GM20000 (cell line): ENCODE results near the gene C18orf54.
"Not testable (repeated sequence)": the region's sequence is repeated elsewhere in the genome, so short reads cannot be mapped to it uniquely, and the experiment has no call there.

Source experiments
- DNase-seq: peaks from one replicate; pipeline ENCODE4 v3.0.0; 2012; ENCODE audit warnings: low spot score
- CTCF ChIP-seq: IDR thresholded peaks from 2 replicates; pipeline ENCODE4 v1.5.1; 2012; ENCODE audit warnings: mild to moderate bottlenecking, control low read depth; ENCODE audit errors: extremely low read depth, missing control alignments

The C18orf54 gene

GRCh38 chr18:54357660-54358494 lies at the start of gene C18orf54, which contains the start of gene STARD6:
TSS of gene C18orf54 (plus strand) at chr18:54357906. CDS start at chr18:54360573, 2,667 bp downstream.
TSS of gene STARD6 (minus strand) at chr18:54357858. CDS start at chr18:54354573, 3,285 bp downstream.
- DNase-seq, result peak; percentile 94

DNA sequence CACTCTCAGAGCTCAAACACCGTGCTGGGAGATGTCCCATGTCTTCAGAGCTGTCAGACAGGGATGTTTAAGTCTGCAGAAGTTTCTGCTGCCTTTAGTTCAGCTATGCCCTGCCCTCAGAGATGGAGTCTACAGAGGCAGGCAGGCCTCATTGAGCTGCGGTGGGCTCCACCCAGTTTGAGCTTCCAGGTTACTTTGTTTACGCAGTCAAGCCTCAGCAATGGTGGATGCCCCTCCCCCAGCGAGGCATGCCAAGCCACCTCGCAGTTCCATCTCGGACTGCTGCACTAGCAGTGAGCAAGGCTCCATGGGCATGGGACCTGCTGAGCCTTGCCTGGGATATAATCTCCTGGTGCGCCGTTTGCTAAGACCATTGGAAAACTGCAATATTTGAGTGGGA lies 48.1 kb upstream of the C18orf54 start:
- not testable (repeated sequence) for DNase-seq

More at GRCh38 chr18:54357660-54358494, at the start of gene C18orf54, which contains the start of gene STARD6:
- peak; percentile 37 for TF ChIP-seq CTCF

- no peak for DNase-seq
Measured at GRCh38 chr18:54316071-54316820, 41.5 kb upstream of the C18orf54 start.

DNA sequence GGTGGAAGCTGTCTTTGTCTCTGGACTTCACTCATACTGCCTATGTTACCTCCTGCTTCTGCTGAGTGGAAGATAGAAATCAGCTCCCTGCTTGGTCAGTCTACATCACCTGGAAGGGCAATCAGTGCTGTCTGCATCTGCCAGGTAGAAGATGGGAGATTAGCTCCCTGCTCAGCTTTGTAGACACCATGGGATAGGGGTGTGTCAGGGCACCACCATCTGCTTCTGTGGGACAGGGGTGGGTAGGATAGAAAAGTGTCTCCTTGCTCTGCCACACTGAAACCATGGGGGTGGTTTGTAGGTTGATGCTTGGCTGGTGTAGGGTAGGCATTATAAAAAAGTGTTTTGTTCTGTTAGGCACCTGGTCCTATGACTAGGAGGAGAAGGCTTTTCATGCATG lies 34.1 kb upstream of the C18orf54 start:
- no peak for DNase-seq
- TF ChIP-seq CTCF, result no peak

More at GRCh38 chr18:54316071-54316820, 41.5 kb upstream of the C18orf54 start:
- no peak for TF ChIP-seq CTCF

DNA sequence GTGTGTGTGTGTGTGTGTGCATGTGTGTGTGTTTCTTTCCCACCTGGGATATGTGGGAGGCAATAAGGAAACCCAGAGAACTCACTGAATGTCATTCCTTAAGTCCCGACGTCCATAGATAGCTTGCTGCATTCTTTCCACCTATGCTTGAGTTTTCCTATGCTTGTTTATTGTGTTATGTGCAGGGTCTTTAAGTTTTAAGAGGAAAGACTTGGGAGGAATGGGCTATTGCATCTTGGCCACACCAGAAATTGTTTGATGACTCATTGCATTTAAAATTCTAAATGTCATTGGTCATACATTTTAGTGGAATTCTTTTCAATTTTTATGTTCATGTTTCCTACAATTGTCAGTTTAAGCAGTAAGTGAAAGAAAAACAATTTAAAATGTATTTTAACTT lies 33.7 kb upstream of the C18orf54 start:
- TF ChIP-seq CTCF, result no peak
- DNase-seq, result no peak

GRCh38 chr18:54327818-54328217 lies 29.9 kb upstream of the C18orf54 start:
- TF ChIP-seq CTCF, result no peak
- DNase-seq, result no peak

- TF ChIP-seq CTCF, result no peak
- DNase-seq, result no peak
Measured at GRCh38 chr18:54329787-54330186, 27.9 kb upstream of the C18orf54 start.
